Neutrophil (primary cell): ENCODE results near the gene ADH5.

ENCODE experiments used
- H3K27ac ChIP-seq: fragments of 200-600 bp; sonication (generic); 2 replicates; pipeline ENCODE4 v1.5.1; 2016; ENCODE audit warnings: mild to moderate bottlenecking, moderate library complexity
- H3K27me3 ChIP-seq: fragments of 200-600 bp; sonication (generic); 2 replicates; pipeline ENCODE4 v1.6.0; 2016; ENCODE audit warnings: mild to moderate bottlenecking
- H3K36me3 ChIP-seq: fragments of 200-600 bp; sonication (generic); 2 replicates; pipeline ENCODE4 v1.5.1; 2017
- H3K4me1 ChIP-seq, 2 experiments: fragments of 200-600 bp in 1 of 2; sonication (generic) in 1 of 2; 1 replicate in 1 of 2; 2 replicates in 1 of 2; pipeline versions ENCODE4 v1.5.1 to v1.6.1; 2013 to 2016; ENCODE audit warnings: low read depth in 1 of 2, low read length in 1 of 2, mild to moderate bottlenecking in 1 of 2, moderate library complexity in 1 of 2; ENCODE audit not compliant: control insufficient read depth in 1 of 2, insufficient read depth in 1 of 2
- H3K4me3 ChIP-seq, 2 experiments: fragments of 200-600 bp in 1 of 2; sonication (generic) in 1 of 2; 1 replicate in 1 of 2; 2 replicates in 1 of 2; pipeline ENCODE4 v1.5.1; 2013 to 2016; ENCODE audit warnings: low read depth in 1 of 2, low read length in 1 of 2, mild to moderate bottlenecking in 1 of 2, moderate library complexity in 1 of 2
- H3K9me3 ChIP-seq: fragments of 200-600 bp; sonication (generic); 2 replicates; pipeline ENCODE4 v1.5.1; 2016
- TF ChIP-seq, protein P1 (sequence below): fragments of 200-600 bp; sonication (generic); IDR thresholded peaks from 2 replicates; pipeline ENCODE4 v1.5.1; 2016; ENCODE audit warnings: antibody characterized with exemption

Gene ADH5

DNA sequence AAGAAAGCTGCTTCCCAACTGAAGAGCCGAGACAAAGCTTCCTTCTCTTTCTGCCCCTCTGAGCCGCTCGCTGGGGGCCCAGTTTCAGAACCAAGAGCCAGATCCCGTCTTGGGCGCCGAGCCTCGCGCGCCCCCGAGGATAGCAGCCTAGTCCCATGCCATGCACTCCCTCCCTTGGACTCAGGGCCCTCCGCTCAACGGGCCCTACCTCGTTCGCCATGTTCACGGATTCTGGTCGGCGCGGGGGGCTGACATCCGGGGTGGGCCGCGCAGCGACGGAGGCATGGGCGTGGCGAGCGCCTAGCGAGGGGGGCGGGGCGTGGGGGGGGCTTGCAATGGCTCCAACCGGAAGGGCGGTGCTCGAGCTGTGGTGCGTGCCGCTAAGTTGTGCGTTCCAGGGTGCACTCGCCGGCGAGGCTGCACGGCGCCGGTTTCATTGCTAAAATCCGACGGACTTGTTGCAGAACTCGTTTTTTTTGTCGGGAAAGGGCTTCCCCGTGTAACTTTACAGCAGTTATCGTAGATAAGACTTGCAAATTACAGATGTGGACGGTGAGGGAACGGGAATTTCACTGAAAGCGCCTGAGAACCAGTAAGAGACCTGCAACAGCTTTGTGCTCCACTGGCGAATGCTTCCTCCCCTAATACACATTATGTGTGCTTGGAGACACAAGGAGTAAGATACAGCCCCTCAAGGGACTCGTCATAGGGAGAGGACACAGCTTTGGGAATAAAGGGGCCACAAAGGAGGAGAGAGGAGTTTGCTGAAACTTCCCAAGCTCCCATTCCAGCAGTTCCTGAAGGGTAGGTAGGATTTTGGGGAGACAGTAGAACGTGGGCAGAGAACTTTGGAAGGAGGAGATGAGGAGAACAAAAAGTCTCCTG, at the start of gene ADH5:
TSS of gene ADH5 (minus strand) at position 308 of the 885 bp plus-strand sequence. CDS start at position 220, 88 bp downstream.
- Histone ChIP-seq H3K9me3 (no peaks in the 10 kb centered on the region), H3K36me3 (peaks cover 13% of the 10 kb centered on the region), H3K27ac (peak within 1 kb of the TSS; percentile 76), H3K4me3 (peak within 1 kb of the TSS; percentile 74 to 77), H3K27me3 (no peaks in the 10 kb centered on the region), H3K4me1 (peaks cover 25 to 35% of the 10 kb centered on the region in 2 experiments)
- TF ChIP-seq, protein P1, sequence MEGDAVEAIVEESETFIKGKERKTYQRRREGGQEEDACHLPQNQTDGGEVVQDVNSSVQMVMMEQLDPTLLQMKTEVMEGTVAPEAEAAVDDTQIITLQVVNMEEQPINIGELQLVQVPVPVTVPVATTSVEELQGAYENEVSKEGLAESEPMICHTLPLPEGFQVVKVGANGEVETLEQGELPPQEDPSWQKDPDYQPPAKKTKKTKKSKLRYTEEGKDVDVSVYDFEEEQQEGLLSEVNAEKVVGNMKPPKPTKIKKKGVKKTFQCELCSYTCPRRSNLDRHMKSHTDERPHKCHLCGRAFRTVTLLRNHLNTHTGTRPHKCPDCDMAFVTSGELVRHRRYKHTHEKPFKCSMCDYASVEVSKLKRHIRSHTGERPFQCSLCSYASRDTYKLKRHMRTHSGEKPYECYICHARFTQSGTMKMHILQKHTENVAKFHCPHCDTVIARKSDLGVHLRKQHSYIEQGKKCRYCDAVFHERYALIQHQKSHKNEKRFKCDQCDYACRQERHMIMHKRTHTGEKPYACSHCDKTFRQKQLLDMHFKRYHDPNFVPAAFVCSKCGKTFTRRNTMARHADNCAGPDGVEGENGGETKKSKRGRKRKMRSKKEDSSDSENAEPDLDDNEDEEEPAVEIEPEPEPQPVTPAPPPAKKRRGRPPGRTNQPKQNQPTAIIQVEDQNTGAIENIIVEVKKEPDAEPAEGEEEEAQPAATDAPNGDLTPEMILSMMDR: no peak

DNA sequence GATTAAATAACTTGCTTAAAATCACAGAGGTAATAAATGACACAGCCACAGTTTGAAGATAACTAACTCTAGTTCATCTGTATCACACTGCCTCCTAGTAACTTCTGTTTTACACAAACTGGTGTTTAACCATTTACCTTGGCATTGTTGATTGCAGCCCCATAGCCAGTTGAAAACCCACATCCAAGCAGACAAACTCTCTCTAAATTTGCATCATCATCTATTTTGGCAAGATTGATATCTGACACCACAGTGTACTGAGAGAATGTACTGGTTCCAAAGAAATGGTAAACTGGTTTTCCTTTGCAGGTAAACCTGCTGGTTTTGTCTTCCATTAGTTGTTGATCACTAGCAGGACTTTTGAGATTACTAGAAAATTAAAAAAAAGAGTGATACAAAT, 47.7 kb upstream of the ADH5 start:
- no peaks in the 10 kb centered on the region for H3K36me3 ChIP-seq
- H3K27ac ChIP-seq: no peak overlapping the region
- no peaks in the 10 kb centered on the region for H3K9me3 ChIP-seq
- TF ChIP-seq, protein P1: no peak
- no peak overlapping the region for H3K4me3 ChIP-seq
- H3K27me3 ChIP-seq: no peaks in the 10 kb centered on the region
- H3K4me1 ChIP-seq: no peaks in the 10 kb centered on the region

DNA sequence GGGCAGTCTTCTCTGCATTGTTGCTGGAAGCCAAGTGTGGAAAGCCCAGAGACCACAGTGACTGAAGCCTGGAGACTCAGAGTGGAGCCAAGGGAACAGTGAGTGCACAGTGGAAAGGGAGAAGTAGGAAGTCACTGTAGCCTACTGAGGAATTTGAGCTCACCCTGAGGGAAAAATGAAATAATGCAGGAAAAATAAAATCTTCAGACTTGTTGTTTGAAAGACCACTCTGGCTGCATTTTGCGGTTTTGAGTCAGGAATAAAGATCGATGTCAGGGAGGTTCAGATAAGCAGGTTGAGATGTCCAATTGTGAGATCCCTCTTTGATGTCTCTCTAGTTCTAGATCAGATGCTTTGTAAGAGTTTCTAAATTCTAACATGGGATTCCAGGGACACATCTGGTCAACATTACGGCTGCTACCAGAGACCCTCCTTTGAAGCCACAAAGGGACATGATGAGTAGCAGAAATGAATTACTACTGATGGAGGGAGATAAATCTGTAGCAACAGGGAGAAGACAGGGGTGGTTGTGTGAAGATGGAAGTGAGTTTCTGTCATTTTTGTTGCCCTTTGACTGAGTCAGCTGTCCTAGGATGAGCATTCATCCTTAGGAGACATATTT, 47.1 kb upstream of the ADH5 start:
- no peak overlapping the region for H3K4me3 ChIP-seq
- no peaks in the 10 kb centered on the region for H3K9me3 ChIP-seq
- H3K27me3 ChIP-seq: no peaks in the 10 kb centered on the region
- H3K27ac ChIP-seq: no peak overlapping the region
- TF ChIP-seq, protein P1: no peak
- H3K36me3 ChIP-seq: no peaks in the 10 kb centered on the region
- no peaks in the 10 kb centered on the region for H3K4me1 ChIP-seq

DNA sequence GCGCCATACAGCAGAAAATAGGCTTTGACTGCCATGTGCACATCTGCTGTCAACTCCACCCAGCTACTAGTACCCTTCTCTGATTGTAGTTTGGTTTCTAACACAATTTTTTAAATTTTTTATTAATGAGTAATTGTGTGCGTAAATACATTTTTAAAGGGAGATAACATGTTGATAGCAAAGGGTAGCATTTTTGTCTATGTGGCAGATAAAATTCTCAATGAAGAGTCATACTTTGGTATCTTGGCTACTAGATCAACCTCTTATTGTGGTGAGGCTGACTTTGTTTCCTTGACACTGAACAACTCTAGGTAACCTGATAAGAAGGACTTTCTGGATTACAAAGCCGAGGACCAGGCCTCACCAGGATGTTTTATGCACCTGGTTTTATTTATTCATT, 46.0 kb upstream of the ADH5 start:
- H3K36me3 ChIP-seq: no peaks in the 10 kb centered on the region
- no peaks in the 10 kb centered on the region for H3K4me1 ChIP-seq
- H3K27me3 ChIP-seq: no peaks in the 10 kb centered on the region
- no peak overlapping the region for H3K27ac ChIP-seq
- TF ChIP-seq, protein P1: no peak
- no peaks in the 10 kb centered on the region for H3K9me3 ChIP-seq
- no peak overlapping the region for H3K4me3 ChIP-seq

DNA sequence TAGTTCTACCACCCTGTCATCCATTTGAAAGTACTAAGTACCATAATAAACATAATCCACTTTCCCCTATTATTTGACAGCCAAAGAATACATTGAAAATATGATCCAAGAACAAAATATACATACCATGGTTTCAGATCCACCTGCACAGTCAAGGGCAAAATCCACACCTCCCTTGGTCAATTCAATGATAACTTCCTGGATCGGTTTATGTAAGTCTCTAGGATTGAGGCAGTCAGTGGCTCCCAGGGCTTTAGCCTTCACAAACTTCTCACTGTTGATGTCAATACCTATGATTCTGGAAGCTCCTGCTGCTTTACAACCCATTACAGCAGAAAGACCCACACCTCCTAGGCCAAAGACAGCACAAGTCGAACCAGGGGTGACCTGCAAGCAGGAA, 42.8 kb upstream of the ADH5 start:
- H3K9me3 ChIP-seq: no peaks in the 10 kb centered on the region

More for the DNA sequence above, 42.8 kb upstream of the ADH5 start:
- no peaks in the 10 kb centered on the region for H3K36me3 ChIP-seq
- no peaks in the 10 kb centered on the region for H3K27me3 ChIP-seq
- TF ChIP-seq, protein P1: no peak
- H3K4me3 ChIP-seq: no peak overlapping the region
- H3K4me1 ChIP-seq: no peaks in the 10 kb centered on the region
- no peak overlapping the region for H3K27ac ChIP-seq
